Tibial artery (tissue), 4 donors: ENCODE data around the gene ULK3.

Experiments used
- DNase-seq, 2 donors: peaks; one replicate each; pipeline ENCODE4 v3.0.0-alpha.2; 2019
- H3K27ac ChIP-seq, 2 donors: fragments of 200-600 bp; sonication (generic) in 1 of 2; 1 replicate in 1 of 2; 2 replicates in 1 of 2; pipeline ENCODE4 v1.5.1; 2018 to 2019; ENCODE audit warnings: mild to moderate bottlenecking in 1 of 2
- H3K27me3 ChIP-seq, 2 donors: fragments of 200-600 bp; sonication (generic) in 1 of 2; one replicate each; pipeline versions ENCODE4 v1.5.1 to v1.6.0; 2016 to 2019
- H3K36me3 ChIP-seq, 3 donors: fragments of 200-600 bp; sonication (generic) in 2 of 3; one replicate each; pipeline ENCODE4 v1.5.1; 2016 to 2019; ENCODE audit warnings: mild to moderate bottlenecking in 2 of 3
- H3K4me1 ChIP-seq, 4 donors: fragments of 200-600 bp; sonication (generic) in 2 of 4; 1 replicate in 3 of 4; 2 replicates in 1 of 4; pipeline ENCODE4 v1.5.1; 2016 to 2019
- H3K4me3 ChIP-seq, 2 donors: fragments of 200-600 bp; sonication (generic) in 1 of 2; 1 replicate in 1 of 2; 2 replicates in 1 of 2; pipeline ENCODE4 v1.5.1; 2018 to 2019; ENCODE audit warnings: mild to moderate bottlenecking in 2 of 2
- H3K9me3 ChIP-seq, 3 donors: fragments of 200-600 bp; sonication (generic) in 1 of 3; one replicate each; pipeline ENCODE4 v1.5.1; 2016 to 2019
- CTCF ChIP-seq, 2 experiments: fragments of 200-600 bp in 1 of 2; fragments of 450-650 bp in 1 of 2; IDR thresholded peaks; one replicate each; pipeline ENCODE4 v1.5.1; 2017 to 2019; ENCODE audit warnings: antibody characterized with exemption in 2 of 2, mild to moderate bottlenecking in 1 of 2, moderate library complexity in 1 of 2
- intact Hi-C: fragments of 100-400 bp; cut with DNase I; formaldehyde crosslinking; loops from one replicate; pipeline ENCODE4 v1.15.0; 2023; ENCODE audit warnings: low total_unique reads

The ULK3 gene

DNA sequence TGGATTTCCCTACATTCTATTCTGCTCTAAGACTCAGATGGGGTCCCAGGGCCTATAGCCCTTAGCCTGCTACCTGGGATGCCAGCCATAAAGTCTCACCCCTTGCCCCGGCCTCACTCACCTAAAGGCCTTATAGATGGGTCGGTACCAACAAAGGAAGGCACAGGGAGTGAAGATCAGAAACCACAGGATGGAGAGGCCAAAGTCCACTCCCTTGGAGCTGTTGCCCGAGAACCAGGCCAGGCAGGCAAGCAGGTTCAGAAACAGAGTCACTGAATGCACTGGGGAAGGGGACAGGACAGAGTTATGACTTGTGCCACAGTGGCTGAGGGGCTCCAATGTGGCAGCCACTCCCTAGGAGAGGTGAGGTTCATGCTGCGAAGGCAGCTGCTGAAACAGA lies 7.4 kb upstream of the ULK3 start:
- intact Hi-C loops = no loop called here
- Histone ChIP-seq H3K9me3 (no peaks in the 10 kb centered on the region), H3K4me1 (no peaks in the 10 kb centered on the region), H3K36me3 (peaks cover 64 to 84% (median 80%) of the 10 kb centered on the region in 3 donors), H3K27me3 (no peaks in the 10 kb centered on the region), H3K27ac (no peak overlapping the region), H3K4me3 (no peak overlapping the region)
- DNase-seq = no peak
- no peak for TF ChIP-seq CTCF (IDR thresholded peaks at IDR 0.05)

DNA sequence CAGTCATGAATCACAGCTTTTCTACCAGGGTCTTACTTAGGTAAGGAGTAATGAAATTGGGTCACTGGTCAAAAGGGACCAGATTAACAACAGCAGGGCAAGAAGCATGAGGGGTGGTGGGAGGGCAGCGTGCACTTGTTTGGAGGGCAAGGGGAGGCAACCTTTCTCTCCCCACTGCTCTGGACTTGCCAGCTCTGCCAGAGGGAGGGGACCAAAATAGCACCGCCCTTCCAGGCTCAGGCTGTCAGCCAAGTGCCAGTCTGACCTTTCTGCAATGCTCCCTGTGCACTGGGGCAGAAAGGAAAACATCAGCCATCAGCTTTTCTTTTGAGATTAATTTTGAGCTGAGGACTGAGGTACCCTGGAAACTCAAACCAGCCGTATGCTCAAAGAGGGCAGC lies 4.5 kb upstream of the ULK3 start:
- no peak overlapping the region for H3K27ac ChIP-seq
- H3K4me1 ChIP-seq = peaks cover 0 to 12% (median 8%) of the 10 kb centered on the region in 4 donors
- no peak overlapping the region for H3K4me3 ChIP-seq
- no peaks in the 10 kb centered on the region for H3K27me3 ChIP-seq
- DNase-seq = no peak
- H3K36me3 ChIP-seq = peaks cover 47 to 73% (median 67%) of the 10 kb centered on the region in 3 donors
- H3K9me3 ChIP-seq = no peaks in the 10 kb centered on the region
- no peak for TF ChIP-seq CTCF (IDR thresholded peaks at IDR 0.05)
- intact Hi-C loops = no loop called here

- Histone ChIP-seq H3K9me3 (no peaks in the 10 kb centered on the region), H3K4me1 (peaks cover 0 to 28% (median 19%) of the 10 kb centered on the region in 4 donors), H3K27me3 (no peaks in the 10 kb centered on the region), H3K27ac (no peak overlapping the region), H3K4me3 (no peak overlapping the region), H3K36me3 (peaks cover 28 to 54% (median 49%) of the 10 kb centered on the region in 3 donors)
- TF ChIP-seq CTCF (IDR thresholded peaks at IDR 0.05) = no peak
- DNase-seq = no peak
- intact Hi-C loops = no loop called here
Observed at GRCh38 chr15:74845581-74845980, 2.6 kb upstream of the ULK3 start.

DNA sequence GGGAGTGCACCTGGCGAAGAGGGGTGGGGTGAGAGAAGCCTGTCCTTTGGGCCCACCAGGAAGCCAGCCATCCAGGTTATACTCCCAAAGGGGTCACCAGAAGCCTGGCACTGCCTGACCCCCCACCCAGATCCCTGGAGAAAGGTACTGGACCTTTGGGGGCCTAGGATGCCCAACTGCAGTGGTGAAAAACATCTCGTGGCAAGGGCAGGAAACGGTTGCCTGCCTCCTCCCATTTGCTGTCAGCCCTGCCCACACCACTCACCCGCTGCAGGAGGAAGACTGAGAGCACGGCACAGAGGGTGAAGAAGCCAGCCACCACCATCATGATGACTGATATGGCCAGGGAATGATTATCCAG lies 2.2 kb upstream of the ULK3 start:
- intact Hi-C loops = no loop called here
- Histone ChIP-seq H3K27me3 (no peaks in the 10 kb centered on the region), H3K4me3 (no peak overlapping the region), H3K36me3 (peaks cover 24 to 52% (median 45%) of the 10 kb centered on the region in 3 donors), H3K9me3 (no peaks in the 10 kb centered on the region), H3K4me1 (peaks cover 0 to 28% (median 19%) of the 10 kb centered on the region in 4 donors), H3K27ac (no peak overlapping the region)
- no peak for TF ChIP-seq CTCF (IDR thresholded peaks at IDR 0.05)
- no peak for DNase-seq

- no peak for TF ChIP-seq CTCF (IDR thresholded peaks at IDR 0.05)
- intact Hi-C loops = no loop called here
- peaks cover 0 to 28% (median 19%) of the 10 kb centered on the region in 4 donors for H3K4me1 ChIP-seq
- H3K27me3 ChIP-seq = no peaks in the 10 kb centered on the region
- DNase-seq = no peak
- no peaks in the 10 kb centered on the region for H3K9me3 ChIP-seq
- H3K4me3 ChIP-seq = no peak overlapping the region
- H3K27ac ChIP-seq = peak overlapping the region; percentile 89 to 96
- peaks cover 19 to 52% (median 39%) of the 10 kb centered on the region in 3 donors for H3K36me3 ChIP-seq
Observed at GRCh38 chr15:74844319-74845207, 1.6 kb upstream of the ULK3 start.
